IMR-90 (cell line): ENCODE measurements around the gene GRIK3. TPM values are rescaled to one million over a fixed set of nuclear protein-coding genes. Genes with fewer than 3 reads are reported as not detected.

ENCODE experiments used
- ATAC-seq: fragments of 200-7000 bp; cut with Tn5 transposase; 2 replicates; pipeline ENCODE4 v1.9.1; 2020; ENCODE audit warnings: low read depth, mild to moderate bottlenecking, moderate library complexity
- BruUV-seq: library from RNA; stranded (reverse); fragments of 400-500 nt; replicated peaks from 2 replicates; lab custom pipeline; 2021; lab: Mats Ljungman, UMichigan
- CTCF ChIA-PET: fragments of 300-600 bp; formaldehyde crosslinking; extraction: SDS; loops from one replicate; lab custom pipeline; 2021; ENCODE audit warnings: antibody characterized with exemption; lab: Yijun Ruan, JAX
- POLR2A ChIA-PET: fragments of 300-600 bp; sonication (Branson Sonifier 250); formaldehyde crosslinking; loops from one replicate; lab custom pipeline; 2022; ENCODE audit warnings: antibody characterized with exemption; ENCODE audit not compliant: unreplicated experiment; lab: Charles Lee
- DNase-seq: peaks from one replicate; pipeline ENCODE4 v3.0.0; 2013
- H2AFZ ChIP-seq: replicated peaks from 2 replicates; pipeline ENCODE3; 2013; ENCODE audit warnings: low read length, mild to moderate bottlenecking; ENCODE audit not compliant: poor library complexity
- H2AK5ac ChIP-seq: 2 replicates; pipeline ENCODE4 v1.6.1; 2013; ENCODE audit warnings: low read depth, low read length, inconsistent platforms
- H2AK9ac ChIP-seq: replicated peaks from 2 replicates; pipeline ENCODE3; 2013; ENCODE audit warnings: mild to moderate bottlenecking, low read depth, low read length, moderate library complexity; ENCODE audit not compliant: poor library complexity
- H2BK120ac ChIP-seq: 2 replicates; pipeline ENCODE4 v1.6.1; 2013; ENCODE audit warnings: low read depth, low read length, inconsistent platforms
- H2BK15ac ChIP-seq: 3 replicates; pipeline ENCODE4 v1.6.1; 2013; ENCODE audit warnings: low read depth, low read length, inconsistent platforms
- H2BK20ac ChIP-seq: 2 replicates; pipeline ENCODE4 v1.6.1; 2013; ENCODE audit warnings: low read depth, mild to moderate bottlenecking, inconsistent platforms, low read length, moderate library complexity
- H2BK5ac ChIP-seq: 2 replicates; pipeline ENCODE4 v1.6.1; 2013; ENCODE audit warnings: mild to moderate bottlenecking, low read depth, low read length, inconsistent platforms; ENCODE audit not compliant: poor library complexity, severe bottlenecking
- H3K14ac ChIP-seq: replicated peaks from 2 replicates; pipeline ENCODE4 v1.6.1; 2013; ENCODE audit warnings: low read depth, low read length, inconsistent platforms
- H3K18ac ChIP-seq: 2 replicates; pipeline ENCODE4 v1.6.1; 2013; ENCODE audit warnings: low read depth, low read length, control low read depth
- H3K23ac ChIP-seq: 2 replicates; pipeline ENCODE4 v1.6.1; 2013; ENCODE audit warnings: low read depth, low read length, inconsistent platforms
- H3K27ac ChIP-seq: 2 replicates; pipeline ENCODE4 v1.5.1; 2013; ENCODE audit warnings: mild to moderate bottlenecking, control low read depth, low read length; ENCODE audit not compliant: insufficient read depth
- H3K27me3 ChIP-seq: 2 replicates; pipeline ENCODE4 v1.6.1; 2013; ENCODE audit warnings: low read length; ENCODE audit not compliant: control insufficient read depth, insufficient read depth
- H3K36me3 ChIP-seq: 2 replicates; pipeline ENCODE4 v1.6.1; 2013; ENCODE audit warnings: low read length, mixed read lengths; ENCODE audit not compliant: control insufficient read depth, insufficient read depth
- H3K4ac ChIP-seq: 2 replicates; pipeline ENCODE4 v1.6.1; 2013; ENCODE audit warnings: low read depth, low read length, inconsistent platforms
- H3K4me1 ChIP-seq: 2 replicates; pipeline ENCODE4 v1.6.1; 2013; ENCODE audit warnings: low read length, mixed read lengths; ENCODE audit not compliant: control insufficient read depth, insufficient read depth
- H3K4me2 ChIP-seq: 2 replicates; pipeline ENCODE4 v1.6.1; 2013; ENCODE audit warnings: low read depth, mild to moderate bottlenecking, control low read depth, low read length, moderate library complexity
- H3K4me3 ChIP-seq: 2 replicates; pipeline ENCODE4 v1.5.1; 2013; ENCODE audit warnings: low read depth, mild to moderate bottlenecking, control low read depth, low read length, moderate library complexity; ENCODE audit not compliant: insufficient read depth
- H3K56ac ChIP-seq: 2 replicates; pipeline ENCODE4 v1.6.1; 2013; ENCODE audit warnings: low read length, inconsistent platforms; ENCODE audit not compliant: insufficient read depth; ENCODE audit errors: extremely low read depth
- H3K79me1 ChIP-seq, 2 experiments: 2 replicates each; pipeline ENCODE4 v1.6.1; 2013; ENCODE audit warnings: low read length in 2 of 2, inconsistent platforms in 1 of 2, low read depth in 1 of 2
- H3K9ac ChIP-seq: 2 replicates; pipeline ENCODE4 v1.6.1; 2013; ENCODE audit warnings: low read depth, low read length, control low read depth
- H3K9me1 ChIP-seq: 2 replicates; pipeline ENCODE4 v1.6.1; 2013; ENCODE audit warnings: low read length, inconsistent platforms; ENCODE audit not compliant: insufficient read depth
- H3K9me3 ChIP-seq: 2 replicates; pipeline ENCODE4 v1.6.1; 2013; ENCODE audit warnings: low read length; ENCODE audit not compliant: control insufficient read depth, insufficient read depth
- H4K20me1 ChIP-seq: 2 replicates; pipeline ENCODE4 v1.6.1; 2013; ENCODE audit warnings: low read length, inconsistent platforms; ENCODE audit not compliant: insufficient read depth
- H4K5ac ChIP-seq: 2 replicates; pipeline ENCODE4 v1.6.1; 2013; ENCODE audit warnings: mild to moderate bottlenecking, low read depth, low read length, control low read depth
- H4K8ac ChIP-seq, 2 experiments: 2 replicates each; pipeline ENCODE4 v1.6.1; 2013; ENCODE audit warnings: low read depth in 2 of 2, low read length in 2 of 2, control low read depth in 1 of 2, inconsistent platforms in 1 of 2
- H4K91ac ChIP-seq: 2 replicates; pipeline ENCODE4 v1.6.1; 2013; ENCODE audit warnings: low read depth, low read length, inconsistent platforms; ENCODE audit not compliant: insufficient read depth
- CEBPB ChIP-seq: IDR thresholded peaks from 2 replicates; pipeline ENCODE4 v1.6.1; 2012; ENCODE audit warnings: low read depth, low read length, improper control_type of control experiment
- MAFK ChIP-seq: IDR thresholded peaks from 2 replicates; pipeline ENCODE4 v1.6.1; 2012; ENCODE audit warnings: low read depth, low read length, improper control_type of control experiment
- RAD21 ChIP-seq: IDR thresholded peaks from 2 replicates; pipeline ENCODE4 v1.6.1; 2012; ENCODE audit warnings: low read length, improper control_type of control experiment
- RCOR1 ChIP-seq: IDR thresholded peaks from 2 replicates; pipeline ENCODE4 v1.6.1; 2012; ENCODE audit warnings: mild to moderate bottlenecking, low read length, improper control_type of control experiment; ENCODE audit not compliant: insufficient replicate concordance
- RFX5 ChIP-seq: IDR thresholded peaks from 2 replicates; pipeline ENCODE4 v1.8.0; 2012; ENCODE audit warnings: low read depth, mild to moderate bottlenecking, low read length, moderate library complexity
- WGBS, 2 experiments: methylation state at CpG; one replicate each; pipeline versions ENCODE4 v1.1.5 to v1.1.7; 2013; ENCODE audit warnings: missing lambda C conversion rate in 2 of 2; ENCODE audit not compliant: insufficient read length in 1 of 2; ENCODE audit errors: extremely low coverage in 2 of 2; 5-methylcytosine and 5-hydroxymethylcytosine counted together
- dilution Hi-C: fragments of 300-500 bp; cut with HindIII; formaldehyde crosslinking; loops from one replicate; pipeline ENCODE4 v1.14.3; 2018; ENCODE audit warnings: low sequenced_read_pairs; ENCODE audit not compliant: unreplicated experiment
- in situ Hi-C: fragments of 300-500 bp; cut with MboI; formaldehyde crosslinking; loops from 3 replicates; pipeline ENCODE4 v1.14.3; 2019; ENCODE audit warnings: low sequenced_read_pairs, inconsistent platforms, mixed read lengths
- intact Hi-C: fragments of 100-400 bp; cut with micrococcal nuclease; formaldehyde crosslinking; loops from 2 replicates; pipeline ENCODE4 v1.10.0; 2022
- polyA plus RNA-seq, 3 experiments: library from polyadenylated mRNA; depleted of rRNA; stranded (reverse); fragments of >200 nt; gene quantifications; 2 replicates each; pipeline ENCODE4 v1.2.3, GENCODE V29; 2012; ENCODE audit warnings: low replicate concordance in 1 of 3
- total RNA-seq: library from RNA; depleted of rRNA; stranded (reverse); fragments of >200 nt; gene quantifications from 2 replicates; pipeline ENCODE4 v1.2.3, GENCODE V29; 2012
- TF ChIP-seq, protein P1 (sequence below): fragments of 150-350 bp; IDR thresholded peaks from 2 replicates; pipeline ENCODE4 v1.6.1; 2017; ENCODE audit warnings: mild to moderate bottlenecking, antibody characterized with exemption, low read length, low read depth
- TF ChIP-seq, protein P2 (sequence below): conservative IDR thresholded peaks from 2 replicates; pipeline ENCODE4 v1.5.1; 2012; ENCODE audit warnings: mild to moderate bottlenecking, low read depth, low read length, improper control_type of control experiment

The GRIK3 gene
- total and polyA plus RNA-seq, 2 of the 4 experiments (the other 2 are of a cell fraction): not detected

DNA sequence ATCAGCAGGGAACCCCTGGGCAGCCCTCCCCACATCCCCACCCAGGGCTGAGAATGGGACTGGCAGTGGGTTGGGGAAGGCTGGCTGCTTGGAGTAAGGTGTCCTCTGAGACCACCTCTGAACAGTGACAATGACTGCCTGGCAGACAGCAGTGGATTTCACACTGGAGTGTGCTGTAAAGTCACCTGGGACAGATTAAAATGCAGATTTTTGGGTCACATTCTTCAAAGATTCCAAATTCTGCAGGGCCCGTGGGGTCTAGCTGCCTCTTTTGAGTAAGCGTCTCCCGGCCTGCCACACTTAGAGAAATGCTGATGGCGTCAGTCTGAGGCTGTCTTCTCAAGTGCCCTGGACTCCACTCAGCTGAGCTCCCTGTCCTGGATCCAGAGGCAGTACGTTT lies 164.5 kb downstream of the GRIK3 start:
- Histone ChIP-seq H3K14ac (no peak overlapping the region), H4K20me1 (no peaks in the 10 kb centered on the region), H3K4me1 (no peaks in the 10 kb centered on the region), H2BK20ac (no peak overlapping the region), H4K5ac (no peak overlapping the region), H3K4me2 (no peak overlapping the region), H3K4me3 (no peak overlapping the region), H2AK9ac (no peak overlapping the region), H3K27me3 (no peaks in the 10 kb centered on the region), H3K27ac (no peak overlapping the region), H3K4ac (no peak overlapping the region), H2AK5ac (no peak overlapping the region), H2BK120ac (no peak overlapping the region), H3K79me1 (no peaks in the 10 kb centered on the region), H3K23ac (no peak overlapping the region), H3K9me3 (no peaks in the 10 kb centered on the region), H3K9ac (no peak overlapping the region), H3K9me1 (no peaks in the 10 kb centered on the region), H3K18ac (no peak overlapping the region), H3K36me3 (no peaks in the 10 kb centered on the region), H2BK15ac (no peak overlapping the region), H2BK5ac (no peak overlapping the region), H4K8ac (no peak overlapping the region), H4K91ac (no peak overlapping the region), H3K56ac (no peak overlapping the region), H2AFZ (no peak overlapping the region)
- dilution Hi-C loops: no loop called here
- intact Hi-C loops: no loop called here
- 50% methylated on average over 2 of the region's 5 CpGs; no CpG with 5 or more reads in 1 of the 2 experiments for WGBS, 2 experiments
- BruUV-seq: no TSS peak
- ChIA-PET POLR2A (no interaction called here), CTCF (interaction anchor here (0.6 kb wide), 1 partner anchor 582 kb away, joined by 3 read pairs; no protein-coding TSS in a partner anchor)
- no peak for ATAC-seq
- DNase-seq: no peak
- in situ Hi-C loops: no loop called here
- TF ChIP-seq RCOR1 (no peak), RAD21 (no peak), CEBPB (no peak), MAFK (no peak), RFX5 (no peak)
- TF ChIP-seq, protein P1, sequence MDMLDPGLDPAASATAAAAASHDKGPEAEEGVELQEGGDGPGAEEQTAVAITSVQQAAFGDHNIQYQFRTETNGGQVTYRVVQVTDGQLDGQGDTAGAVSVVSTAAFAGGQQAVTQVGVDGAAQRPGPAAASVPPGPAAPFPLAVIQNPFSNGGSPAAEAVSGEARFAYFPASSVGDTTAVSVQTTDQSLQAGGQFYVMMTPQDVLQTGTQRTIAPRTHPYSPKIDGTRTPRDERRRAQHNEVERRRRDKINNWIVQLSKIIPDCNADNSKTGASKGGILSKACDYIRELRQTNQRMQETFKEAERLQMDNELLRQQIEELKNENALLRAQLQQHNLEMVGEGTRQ: no peak
- TF ChIP-seq, protein P2, sequence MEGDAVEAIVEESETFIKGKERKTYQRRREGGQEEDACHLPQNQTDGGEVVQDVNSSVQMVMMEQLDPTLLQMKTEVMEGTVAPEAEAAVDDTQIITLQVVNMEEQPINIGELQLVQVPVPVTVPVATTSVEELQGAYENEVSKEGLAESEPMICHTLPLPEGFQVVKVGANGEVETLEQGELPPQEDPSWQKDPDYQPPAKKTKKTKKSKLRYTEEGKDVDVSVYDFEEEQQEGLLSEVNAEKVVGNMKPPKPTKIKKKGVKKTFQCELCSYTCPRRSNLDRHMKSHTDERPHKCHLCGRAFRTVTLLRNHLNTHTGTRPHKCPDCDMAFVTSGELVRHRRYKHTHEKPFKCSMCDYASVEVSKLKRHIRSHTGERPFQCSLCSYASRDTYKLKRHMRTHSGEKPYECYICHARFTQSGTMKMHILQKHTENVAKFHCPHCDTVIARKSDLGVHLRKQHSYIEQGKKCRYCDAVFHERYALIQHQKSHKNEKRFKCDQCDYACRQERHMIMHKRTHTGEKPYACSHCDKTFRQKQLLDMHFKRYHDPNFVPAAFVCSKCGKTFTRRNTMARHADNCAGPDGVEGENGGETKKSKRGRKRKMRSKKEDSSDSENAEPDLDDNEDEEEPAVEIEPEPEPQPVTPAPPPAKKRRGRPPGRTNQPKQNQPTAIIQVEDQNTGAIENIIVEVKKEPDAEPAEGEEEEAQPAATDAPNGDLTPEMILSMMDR: no peak
